Muscle layer of colon (tissue), 2 donors: ENCODE data around the gene BNC2.

Experiments used
- H3K27ac ChIP-seq: one replicate; pipeline ENCODE4 v1.7.0; 2013; ENCODE audit warnings: low read depth, mild to moderate bottlenecking, low read length, moderate library complexity
- H3K27me3 ChIP-seq, 2 donors: one replicate each; pipeline ENCODE4 v1.7.0; 2013; ENCODE audit warnings: low read length in 2 of 2, mild to moderate bottlenecking in 2 of 2; ENCODE audit not compliant: insufficient read depth in 2 of 2, control insufficient read depth in 1 of 2
- H3K36me3 ChIP-seq: one replicate; pipeline ENCODE4 v1.7.0; 2013; ENCODE audit warnings: mild to moderate bottlenecking, low read length; ENCODE audit not compliant: insufficient read depth
- H3K4me1 ChIP-seq: one replicate; pipeline ENCODE4 v1.7.0; 2013; ENCODE audit warnings: mild to moderate bottlenecking, low read length; ENCODE audit not compliant: insufficient read depth
- H3K4me3 ChIP-seq, 2 donors: one replicate each; pipeline ENCODE4 v1.7.0; 2013; ENCODE audit warnings: low read length in 2 of 2, low read depth in 1 of 2, mild to moderate bottlenecking in 1 of 2, moderate library complexity in 1 of 2
- H3K9ac ChIP-seq: one replicate; pipeline ENCODE4 v1.7.0; 2013; ENCODE audit warnings: low read length
- H3K9me3 ChIP-seq: one replicate; pipeline ENCODE4 v1.7.0; 2013; ENCODE audit warnings: mild to moderate bottlenecking, low read length
- donor health status: abdominal sarcoma.
- donor health status: Adenocarcinoma of cecum.

Gene BNC2

GRCh38 chr9:16619914-16620520 lies 250.5 kb downstream of the BNC2 start:
- H3K4me1 ChIP-seq: peaks cover 43% of the 10 kb centered on the region
- H3K27me3 ChIP-seq: no peaks in the 10 kb centered on the region
- H3K9ac ChIP-seq: no peak overlapping the region
- no peaks in the 10 kb centered on the region for H3K36me3 ChIP-seq
- peak overlapping the region in 1 of 2 donors; percentile 2 for H3K4me3 ChIP-seq
- no peaks in the 10 kb centered on the region for H3K9me3 ChIP-seq
- H3K27ac ChIP-seq: peak overlapping the region; percentile 8

- Histone ChIP-seq H3K27me3 (no peaks in the 10 kb centered on the region), H3K27ac (no peak overlapping the region), H3K36me3 (no peaks in the 10 kb centered on the region), H3K4me3 (peak overlapping the region in 1 of 2 donors; percentile 2), H3K9ac (no peak overlapping the region), H3K9me3 (no peaks in the 10 kb centered on the region), H3K4me1 (peaks cover 40% of the 10 kb centered on the region)
Observed at GRCh38 chr9:16619402-16619801, 251.1 kb downstream of the BNC2 start.

DNA sequence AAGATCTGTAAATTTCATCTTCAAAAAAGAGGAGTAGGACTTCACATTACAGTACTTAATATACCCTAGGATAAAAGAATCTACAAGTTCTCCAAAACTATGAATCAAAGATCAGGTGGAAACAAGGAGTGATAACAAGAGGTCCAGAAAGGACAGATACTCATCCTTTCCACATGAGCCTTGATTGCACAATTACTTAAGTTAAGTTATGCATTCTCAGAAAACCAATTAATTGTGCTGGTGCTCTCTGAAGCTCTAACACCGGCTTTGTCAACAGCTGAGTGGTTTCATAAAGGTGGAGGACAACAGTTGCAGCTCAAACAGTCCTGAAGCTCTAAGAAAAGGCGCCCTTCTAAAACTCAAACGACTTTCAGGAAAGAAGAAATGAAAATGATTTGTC lies 251.9 kb downstream of the BNC2 start:
- peaks cover 38% of the 10 kb centered on the region for H3K4me1 ChIP-seq
- no peak overlapping the region for H3K27ac ChIP-seq
- H3K27me3 ChIP-seq: no peaks in the 10 kb centered on the region
- no peaks in the 10 kb centered on the region for H3K36me3 ChIP-seq
- no peak overlapping the region for H3K9ac ChIP-seq
- no peak overlapping the region for H3K4me3 ChIP-seq
- no peaks in the 10 kb centered on the region for H3K9me3 ChIP-seq

DNA sequence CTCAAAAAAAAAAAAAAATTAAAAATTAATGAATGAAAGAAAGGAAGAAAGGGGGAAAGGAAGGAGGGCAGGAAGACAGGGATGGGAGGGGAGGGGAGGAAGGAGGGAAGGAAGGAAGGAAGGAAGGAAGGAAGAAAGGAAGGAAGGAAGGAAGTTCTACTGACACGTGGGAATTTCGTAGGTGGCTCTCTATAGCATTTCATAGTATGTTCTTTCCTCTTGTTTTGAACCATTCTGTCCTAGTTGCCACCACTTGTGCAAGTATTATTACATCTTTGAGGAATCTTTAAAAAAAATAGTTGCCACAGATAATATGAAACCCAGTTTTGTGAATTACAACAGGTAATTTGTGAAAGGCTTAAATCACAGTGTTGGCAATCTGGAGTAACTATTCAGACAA lies 253.8 kb downstream of the BNC2 start:
- Histone ChIP-seq H3K9ac (no peak overlapping the region), H3K27ac (no peak overlapping the region), H3K27me3 (no peaks in the 10 kb centered on the region), H3K9me3 (no peaks in the 10 kb centered on the region), H3K4me1 (peaks cover 40% of the 10 kb centered on the region), H3K4me3 (no peak overlapping the region), H3K36me3 (no peaks in the 10 kb centered on the region)

DNA sequence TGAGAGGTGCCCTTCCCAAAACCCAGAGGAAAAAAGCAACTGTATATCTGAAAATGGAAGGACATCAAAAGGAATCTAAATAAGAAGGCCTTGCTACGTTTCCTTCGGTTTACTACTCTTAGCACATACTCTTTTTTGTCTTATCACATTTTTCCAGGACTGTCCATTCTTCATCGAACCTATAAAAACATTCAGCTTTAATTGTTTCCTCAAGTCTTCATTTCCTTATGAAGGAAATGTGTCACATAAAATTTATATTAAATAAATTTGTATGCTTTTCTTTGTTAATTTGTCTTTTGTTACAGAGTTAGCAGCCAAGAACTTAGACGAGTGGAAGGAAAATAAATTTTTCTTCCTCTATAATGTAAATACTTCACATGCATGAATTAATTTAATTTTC lies 255.0 kb downstream of the BNC2 start:
- Histone ChIP-seq H3K36me3 (no peaks in the 10 kb centered on the region), H3K9ac (no peak overlapping the region), H3K9me3 (no peaks in the 10 kb centered on the region)

DNA sequence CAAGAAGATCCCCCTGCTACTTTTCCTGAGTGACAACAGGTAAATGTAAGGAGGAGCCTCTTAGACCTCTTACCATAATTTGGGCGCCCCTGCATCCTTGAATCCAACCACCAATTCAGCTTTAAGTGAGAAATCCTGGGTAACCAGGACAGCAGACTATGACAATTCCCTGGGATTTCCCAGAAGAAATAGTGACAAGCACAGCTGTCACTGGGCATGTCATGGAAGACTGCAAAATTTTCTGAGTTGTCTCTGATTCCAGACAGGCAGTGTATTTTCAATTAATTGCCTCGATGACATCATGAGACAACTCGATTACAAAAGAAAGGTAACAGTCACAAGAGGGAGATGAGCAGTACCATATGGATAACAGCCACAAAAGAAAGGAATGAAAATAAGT lies 256.9 kb downstream of the BNC2 start:
- Histone ChIP-seq H3K4me1 (peaks cover 28% of the 10 kb centered on the region), H3K9me3 (no peaks in the 10 kb centered on the region), H3K9ac (no peak overlapping the region), H3K4me3 (no peak overlapping the region), H3K27ac (no peak overlapping the region), H3K27me3 (no peaks in the 10 kb centered on the region), H3K36me3 (no peaks in the 10 kb centered on the region)

More for the DNA sequence above, 255.0 kb downstream of the BNC2 start:
- H3K4me3 ChIP-seq: no peak overlapping the region
- H3K27me3 ChIP-seq: no peaks in the 10 kb centered on the region
- H3K27ac ChIP-seq: no peak overlapping the region
- peaks cover 42% of the 10 kb centered on the region for H3K4me1 ChIP-seq

- no peaks in the 10 kb centered on the region for H3K36me3 ChIP-seq
- H3K4me3 ChIP-seq: no peak overlapping the region
- no peak overlapping the region for H3K27ac ChIP-seq
- no peak overlapping the region for H3K9ac ChIP-seq
- H3K4me1 ChIP-seq: peaks cover 27% of the 10 kb centered on the region
- no peaks in the 10 kb centered on the region for H3K9me3 ChIP-seq
- no peaks in the 10 kb centered on the region for H3K27me3 ChIP-seq
Observed at GRCh38 chr9:16613051-16613450, 257.4 kb downstream of the BNC2 start.

- no peaks in the 10 kb centered on the region for H3K9me3 ChIP-seq
- H3K4me3 ChIP-seq: no peak overlapping the region
- no peak overlapping the region for H3K27ac ChIP-seq
- no peaks in the 10 kb centered on the region for H3K36me3 ChIP-seq
- H3K4me1 ChIP-seq: peaks cover 27% of the 10 kb centered on the region
- no peak overlapping the region for H3K9ac ChIP-seq
- no peaks in the 10 kb centered on the region for H3K27me3 ChIP-seq
Observed at GRCh38 chr9:16612627-16613026, 257.8 kb downstream of the BNC2 start.

DNA sequence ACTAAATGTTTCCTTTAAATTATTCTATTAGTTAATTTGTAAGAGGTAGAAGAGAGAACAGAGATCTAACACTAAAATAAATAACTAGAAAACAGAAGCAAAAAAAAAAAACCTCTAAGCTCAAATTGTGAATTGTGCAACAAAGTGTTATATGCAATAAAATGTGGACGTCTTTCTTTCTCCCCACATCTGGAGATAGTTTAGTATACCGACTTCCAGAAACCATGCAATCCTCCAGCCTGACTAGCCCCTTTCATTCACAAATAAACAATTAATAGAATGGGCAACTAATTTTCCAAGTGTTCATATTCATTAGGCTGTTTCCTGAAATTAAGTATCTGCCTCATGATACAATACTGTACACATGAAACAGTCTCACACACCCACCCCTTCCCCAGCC lies 258.5 kb downstream of the BNC2 start:
- Histone ChIP-seq H3K4me1 (peaks cover 28% of the 10 kb centered on the region), H3K9me3 (no peaks in the 10 kb centered on the region), H3K27me3 (no peaks in the 10 kb centered on the region), H3K9ac (no peak overlapping the region), H3K4me3 (no peak overlapping the region), H3K27ac (no peak overlapping the region), H3K36me3 (no peaks in the 10 kb centered on the region)

- Histone ChIP-seq H3K4me3 (no peak overlapping the region), H3K27me3 (no peaks in the 10 kb centered on the region), H3K27ac (no peak overlapping the region), H3K9me3 (no peaks in the 10 kb centered on the region), H3K9ac (no peak overlapping the region), H3K36me3 (no peaks in the 10 kb centered on the region), H3K4me1 (peaks cover 28% of the 10 kb centered on the region)
Observed at GRCh38 chr9:16611001-16611400, 259.5 kb downstream of the BNC2 start.

- H3K4me1 ChIP-seq: peaks cover 31% of the 10 kb centered on the region
- no peak overlapping the region for H3K4me3 ChIP-seq
- H3K36me3 ChIP-seq: no peaks in the 10 kb centered on the region
Observed at GRCh38 chr9:16610538-16610937, 259.9 kb downstream of the BNC2 start.

GRCh38 chr9:16608906-16609305 lies 261.6 kb downstream of the BNC2 start:
- no peaks in the 10 kb centered on the region for H3K27me3 ChIP-seq
- no peaks in the 10 kb centered on the region for H3K36me3 ChIP-seq
- H3K4me3 ChIP-seq: no peak overlapping the region
- no peak overlapping the region for H3K9ac ChIP-seq
- H3K9me3 ChIP-seq: no peaks in the 10 kb centered on the region
- no peak overlapping the region for H3K27ac ChIP-seq
- peaks cover 33% of the 10 kb centered on the region for H3K4me1 ChIP-seq

More at GRCh38 chr9:16610538-16610937, 259.9 kb downstream of the BNC2 start:
- Histone ChIP-seq H3K27ac (no peak overlapping the region), H3K9ac (no peak overlapping the region), H3K9me3 (no peaks in the 10 kb centered on the region), H3K27me3 (no peaks in the 10 kb centered on the region)
